Measurements from ENCODE around the gene MTFR1L.

Gene MTFR1L

DNA sequence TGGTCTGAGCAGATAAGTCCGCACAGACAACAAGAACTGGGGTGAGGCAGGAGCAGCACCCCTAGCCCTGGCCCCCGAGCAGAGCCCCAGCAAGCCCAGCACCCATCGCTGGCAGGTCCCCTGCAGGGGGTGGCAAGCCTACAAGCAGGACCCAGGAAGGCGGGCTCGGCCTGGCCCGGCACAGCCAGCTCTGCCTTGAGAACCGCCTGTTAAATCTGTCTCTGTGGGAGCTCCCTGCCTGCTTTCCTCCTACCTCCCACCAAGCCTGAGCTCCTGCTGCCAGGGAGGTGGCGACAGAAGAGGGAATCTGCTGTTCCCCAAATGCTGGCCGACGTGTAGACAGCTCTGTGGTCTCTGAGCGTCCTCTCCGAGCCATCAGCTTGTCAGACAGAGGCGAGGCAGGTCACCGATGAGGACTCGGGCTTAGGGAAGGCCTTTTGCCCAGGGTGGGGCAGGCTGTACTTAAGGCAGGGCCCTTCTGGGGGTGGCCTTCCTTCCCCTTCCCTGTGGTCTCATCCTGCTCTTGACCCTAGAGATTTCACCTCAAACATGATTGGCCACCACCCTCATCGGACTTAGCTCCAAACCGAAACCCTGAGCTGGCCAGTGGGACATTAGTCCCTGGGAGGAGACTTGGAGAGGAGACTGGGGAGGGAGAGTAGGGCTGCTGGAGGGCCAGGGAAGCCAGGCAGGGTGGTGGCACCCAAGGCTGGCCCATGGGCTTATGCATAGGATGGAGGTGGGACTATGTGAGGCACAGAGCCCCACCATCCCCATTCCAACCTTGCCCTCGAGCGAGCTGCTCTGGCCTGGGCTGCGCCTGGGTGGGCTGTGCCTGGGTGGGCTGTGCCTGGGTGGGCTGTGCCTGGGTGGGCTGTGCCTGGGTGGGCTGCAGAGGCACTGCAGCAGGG is 12.0 kb upstream of the MTFR1L start:
- no peak for DNase-seq (ENCODE audit: low read depth)

DNA sequence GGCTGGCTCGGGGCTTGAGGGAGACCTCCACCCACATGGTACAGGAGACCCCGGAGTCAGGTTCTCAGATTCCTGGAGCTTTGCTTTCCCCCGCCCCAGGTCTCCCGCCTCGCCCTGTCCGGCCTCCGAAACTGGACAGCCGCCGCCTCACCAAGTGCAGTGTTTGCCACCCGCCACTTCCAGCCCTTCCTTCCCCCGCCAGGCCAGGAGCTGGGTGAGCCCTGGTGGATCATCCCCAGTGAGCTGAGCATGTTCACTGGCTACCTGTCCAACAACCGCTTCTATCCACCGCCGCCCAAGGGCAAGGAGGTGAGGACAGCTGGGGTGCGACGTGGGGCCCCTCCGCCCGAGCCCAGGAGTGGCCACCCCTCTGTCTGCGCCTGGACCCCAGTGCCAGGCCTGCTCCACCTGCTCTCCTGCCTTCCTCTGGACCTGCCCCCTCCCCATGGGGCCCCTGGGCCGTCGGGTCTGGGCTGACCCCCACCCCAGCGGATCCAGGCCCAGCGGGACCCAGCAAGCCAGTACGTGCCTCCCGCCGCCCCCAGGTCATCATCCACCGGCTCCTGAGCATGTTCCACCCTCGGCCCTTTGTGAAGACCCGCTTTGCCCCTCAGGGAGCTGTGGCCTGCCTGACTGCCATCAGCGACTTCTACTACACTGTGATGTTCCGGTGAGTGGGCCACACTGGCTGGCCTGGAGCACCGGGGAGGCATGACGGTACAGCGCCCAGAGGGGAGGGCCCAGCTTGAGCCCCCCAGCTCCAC is 11.1 kb upstream of the MTFR1L start:
- no peak for DNase-seq (ENCODE audit: low read depth)

DNA sequence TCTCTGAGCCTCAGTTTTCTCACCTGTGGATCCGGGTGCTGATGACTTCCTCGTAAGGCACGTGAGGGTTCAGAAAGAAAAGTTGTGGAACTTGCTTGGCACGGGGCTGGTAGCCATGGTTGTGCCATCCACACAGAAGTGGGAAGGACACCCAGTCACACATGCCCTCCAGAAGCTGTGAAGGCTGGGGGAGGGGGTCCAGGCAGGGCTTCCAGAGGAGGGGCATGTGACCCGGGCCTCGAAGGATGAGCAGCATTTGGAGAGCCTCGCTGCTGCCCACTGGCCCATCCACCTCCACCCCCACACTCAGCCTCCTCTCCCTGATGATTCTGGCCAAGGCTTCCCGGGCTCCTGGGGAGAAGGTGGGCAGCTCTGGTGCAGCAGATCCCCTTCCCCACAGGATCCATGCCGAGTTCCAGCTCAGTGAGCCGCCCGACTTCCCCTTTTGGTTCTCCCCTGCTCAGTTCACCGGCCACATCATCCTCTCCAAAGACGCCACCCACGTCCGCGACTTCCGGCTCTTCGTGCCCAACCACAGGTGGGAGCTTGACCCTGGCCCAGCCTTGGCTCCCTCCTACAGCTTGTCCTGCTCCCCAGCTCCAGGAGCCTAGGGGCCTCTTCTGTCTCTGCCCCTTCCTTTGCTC is 10.3 kb upstream of the MTFR1L start:
- no peak for DNase-seq (ENCODE audit: low read depth)

DNA sequence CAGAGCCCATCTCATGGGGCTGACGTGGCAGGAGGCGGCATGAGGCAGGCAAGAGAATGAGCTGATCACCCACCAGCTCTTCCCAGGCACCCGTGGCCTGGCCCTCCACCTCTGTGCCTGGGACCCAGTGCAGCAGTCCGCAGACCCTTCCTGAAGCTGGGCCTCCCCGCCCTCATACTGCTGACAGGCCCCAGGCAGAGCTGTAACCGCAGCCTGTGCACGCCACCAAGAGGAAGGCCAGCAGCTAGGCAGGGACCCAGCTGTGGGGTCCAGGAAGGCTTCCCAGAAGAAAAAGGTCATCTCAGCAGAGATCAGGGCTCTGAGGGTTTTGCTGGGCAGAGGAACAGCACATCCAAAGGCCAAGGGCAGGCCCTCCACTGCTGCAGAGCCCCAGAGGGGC is 9.8 kb upstream of the MTFR1L start:
- DNase-seq (ENCODE audit: low read depth) = no peak

DNA sequence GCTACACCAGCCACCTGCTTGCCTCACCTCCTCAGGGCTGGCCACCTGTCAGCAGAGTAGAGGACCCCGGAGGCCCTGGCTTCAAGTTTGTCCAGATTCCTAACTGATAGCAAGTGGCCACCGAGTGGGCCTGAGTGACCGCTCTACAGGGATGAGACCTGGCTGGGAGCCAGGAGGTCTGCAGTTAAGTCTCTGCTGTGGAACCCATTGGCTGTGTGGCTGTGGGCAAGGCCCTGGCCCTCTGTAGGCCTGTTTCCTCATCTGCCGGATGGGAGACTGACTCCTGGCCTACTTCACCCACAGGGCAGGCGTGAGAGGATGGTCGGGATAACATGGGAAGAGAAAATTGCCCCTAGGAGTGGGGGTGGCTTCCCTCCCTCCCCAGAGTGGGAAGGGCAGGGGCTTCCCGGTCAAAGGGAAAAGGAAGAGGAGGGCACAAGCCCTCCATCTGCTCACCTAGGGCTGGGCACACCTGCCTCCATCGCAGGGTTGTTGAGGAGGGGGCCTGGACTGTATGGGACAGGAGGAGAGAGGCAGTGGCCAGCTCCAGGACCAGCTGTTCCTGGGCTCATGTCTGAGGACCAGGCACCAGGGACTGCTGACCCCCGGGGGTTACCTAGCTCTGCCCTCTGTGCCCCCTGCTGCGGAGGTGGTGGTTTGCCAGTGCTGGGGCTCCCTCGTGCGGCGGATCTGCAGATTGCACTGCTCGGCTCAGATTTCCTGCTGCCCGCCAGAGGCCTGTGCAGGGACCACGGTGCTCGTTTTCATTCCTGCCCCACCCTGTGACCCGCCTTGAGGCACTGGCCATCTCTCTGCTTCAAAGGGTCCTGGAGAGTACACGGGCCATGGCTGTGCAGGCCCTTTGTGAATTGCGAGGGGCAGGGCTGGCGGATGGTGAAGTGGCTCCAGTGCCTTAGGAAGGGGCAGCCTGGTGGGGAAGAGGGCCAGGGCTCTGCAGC is 9.1 kb upstream of the MTFR1L start:
- DNase-seq (ENCODE audit: low read depth) = peak; percentile 70

DNA sequence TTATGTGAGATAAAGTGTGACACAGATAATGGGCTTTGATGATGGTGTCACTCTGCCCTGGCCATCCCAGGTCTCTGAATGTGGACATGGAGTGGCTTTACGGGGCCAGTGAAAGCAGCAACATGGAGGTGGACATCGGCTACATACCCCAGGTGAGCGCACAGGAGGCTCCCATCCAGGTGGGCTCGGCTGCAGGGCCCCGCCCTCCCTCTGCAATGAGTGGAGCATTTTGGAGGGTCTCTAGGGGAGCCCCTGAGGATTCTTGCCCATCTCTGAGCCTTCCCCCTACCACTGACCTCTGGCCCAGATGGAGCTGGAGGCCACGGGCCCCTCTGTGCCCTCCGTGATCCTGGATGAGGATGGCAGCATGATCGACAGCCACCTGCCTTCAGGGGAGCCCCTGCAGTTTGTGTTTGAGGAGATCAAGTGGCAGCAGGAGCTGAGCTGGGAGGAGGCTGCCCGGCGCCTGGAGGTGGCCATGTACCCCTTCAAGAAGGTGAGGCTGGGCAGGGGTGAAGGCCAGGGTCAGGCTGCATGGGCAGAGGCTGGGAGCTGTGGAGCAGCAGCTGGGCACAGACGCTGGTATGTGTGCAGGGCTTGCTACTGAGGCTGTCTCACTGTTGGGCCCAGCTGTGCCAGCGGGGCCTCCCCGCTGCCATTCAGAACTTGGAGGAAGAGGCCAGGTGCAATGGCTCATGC is 8.2 kb upstream of the MTFR1L start:
- no peak for DNase-seq (ENCODE audit: low read depth)

DNA sequence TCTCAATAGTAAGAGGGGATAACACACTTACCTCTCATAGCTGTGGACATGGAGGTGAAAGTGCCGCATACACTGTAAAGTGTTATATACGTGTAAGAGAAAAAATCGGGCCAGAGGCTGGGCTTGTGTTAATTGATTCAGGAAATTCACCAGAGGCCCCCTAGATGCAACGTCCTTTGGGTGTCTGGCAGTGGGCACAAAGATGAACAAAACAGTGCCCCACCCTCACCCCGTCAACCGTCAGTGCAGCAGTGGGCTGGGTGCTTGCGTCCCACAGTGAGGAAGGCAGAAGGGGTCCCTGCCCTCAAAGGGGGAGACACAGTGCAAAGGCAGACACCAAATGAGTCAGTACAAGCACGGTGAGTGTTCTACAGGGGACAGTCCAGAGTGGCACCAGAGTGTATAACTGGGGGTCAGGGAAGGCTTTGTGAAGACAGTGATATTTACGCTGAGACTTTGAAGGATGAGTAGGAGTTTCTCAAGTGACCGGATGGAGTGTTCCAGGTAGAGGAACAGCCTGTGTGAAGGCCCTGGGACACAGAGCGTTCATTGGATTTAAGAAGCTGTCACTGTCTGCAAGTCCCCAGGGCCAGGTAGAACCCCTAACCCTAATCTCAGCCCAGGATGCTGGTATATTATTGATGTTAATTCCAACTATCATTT is 6.6 kb upstream of the MTFR1L start:
- no peak for DNase-seq (ENCODE audit: low read depth)

DNA sequence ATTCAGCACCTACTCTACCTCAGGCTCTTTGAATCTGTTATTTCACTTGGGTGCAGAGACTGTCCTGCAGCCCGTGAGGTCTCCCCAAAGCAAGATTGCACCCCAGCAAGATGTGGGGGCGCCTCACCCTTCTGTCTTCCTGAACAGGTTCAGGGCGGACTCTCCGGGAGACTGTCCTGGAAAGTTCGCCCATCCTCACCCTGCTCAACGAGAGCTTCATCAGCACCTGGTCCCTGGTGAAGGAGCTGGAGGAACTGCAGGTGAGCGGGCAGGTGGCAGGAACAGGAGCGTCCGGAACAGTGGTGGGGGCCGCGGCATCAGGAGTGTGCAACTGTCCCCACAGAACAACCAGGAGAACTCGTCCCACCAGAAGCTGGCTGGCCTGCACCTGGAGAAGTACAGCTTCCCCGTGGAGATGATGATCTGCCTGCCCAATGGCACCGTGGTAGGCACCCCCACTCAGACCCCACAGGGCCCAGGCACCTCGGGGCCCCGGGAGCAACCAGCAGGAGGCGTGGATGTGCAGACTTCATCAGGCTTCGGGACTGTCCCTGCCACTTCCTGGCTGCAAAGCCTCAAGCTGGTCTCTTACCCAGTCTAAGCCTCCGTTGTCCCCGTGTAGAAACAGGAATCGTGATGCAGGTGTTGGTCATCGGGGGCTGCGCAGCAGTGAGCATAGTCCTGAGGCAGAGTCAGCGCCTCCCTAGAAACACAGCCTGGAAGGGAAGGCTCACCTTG is 5.9 kb upstream of the MTFR1L start:
- DNase-seq (ENCODE audit: low read depth) = no peak

DNA sequence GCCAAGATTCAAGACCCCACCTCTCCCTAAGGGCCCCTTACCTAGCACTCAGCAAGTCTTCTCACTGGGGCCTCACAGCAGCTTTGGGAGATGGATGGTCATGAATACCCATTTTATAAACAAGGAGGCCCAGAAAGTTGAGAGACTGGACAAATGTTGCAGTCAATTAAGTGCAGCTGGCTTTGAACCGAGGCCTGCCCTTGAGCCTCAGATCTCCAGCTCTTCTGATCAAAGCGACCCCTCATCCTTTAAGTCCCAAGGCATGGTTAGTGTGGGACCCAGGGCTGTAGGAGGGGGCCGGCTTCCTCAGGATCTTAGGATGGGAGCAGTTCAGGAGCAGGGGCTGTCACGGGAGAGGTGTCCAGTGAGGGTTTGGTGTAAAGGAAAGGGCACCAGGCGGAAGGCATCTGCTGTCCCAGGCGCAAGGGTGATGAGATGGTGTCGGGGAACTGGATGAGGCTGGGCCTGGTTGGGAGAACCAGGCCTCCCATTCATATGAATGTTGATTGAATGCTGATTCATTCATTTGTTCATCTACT is 5.1 kb upstream of the MTFR1L start:
- DNase-seq (ENCODE audit: low read depth) = no peak

DNA sequence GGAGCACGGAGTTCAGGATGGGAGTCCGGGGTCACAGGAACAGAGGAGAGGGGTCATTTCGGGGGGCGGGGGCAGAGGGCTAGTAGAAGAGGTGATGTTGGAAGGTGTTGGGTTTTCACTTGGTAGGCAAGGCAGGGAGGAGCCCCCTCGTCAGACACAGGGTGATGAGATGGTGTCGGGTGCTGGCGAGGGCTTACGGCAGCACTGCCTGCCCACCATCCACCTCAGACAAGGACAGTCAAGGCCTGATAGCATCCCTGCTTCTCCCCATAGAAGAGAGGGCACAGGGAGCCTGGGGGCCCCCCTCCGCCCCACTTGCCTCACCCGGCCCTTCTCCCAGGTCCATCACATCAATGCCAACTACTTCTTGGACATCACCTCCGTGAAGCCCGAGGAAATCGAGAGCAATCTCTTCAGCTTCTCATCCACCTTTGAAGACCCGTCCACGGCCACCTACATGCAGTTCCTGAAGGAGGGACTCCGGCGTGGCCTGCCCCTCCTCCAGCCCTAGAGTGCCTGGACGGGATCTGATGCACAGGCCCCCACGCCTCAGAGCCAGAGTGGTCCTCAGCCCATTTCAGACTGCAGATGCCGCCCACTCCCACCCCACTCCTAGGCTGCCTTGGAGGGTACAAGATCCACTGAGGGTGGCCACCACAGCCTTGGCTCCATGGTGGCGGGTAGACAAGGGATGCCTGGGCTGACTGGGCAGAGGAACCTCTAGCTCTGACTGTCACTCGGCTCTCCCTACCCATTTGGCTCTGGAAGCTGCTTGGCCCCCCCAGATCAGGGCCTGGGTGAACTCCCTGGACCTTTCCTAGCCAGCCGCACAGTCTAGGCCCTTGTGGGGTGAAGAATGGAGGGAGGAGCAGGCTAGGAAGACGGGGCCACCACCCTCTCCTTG is 4.3 kb upstream of the MTFR1L start:
- DNase-seq (ENCODE audit: low read depth) = no peak

DNA sequence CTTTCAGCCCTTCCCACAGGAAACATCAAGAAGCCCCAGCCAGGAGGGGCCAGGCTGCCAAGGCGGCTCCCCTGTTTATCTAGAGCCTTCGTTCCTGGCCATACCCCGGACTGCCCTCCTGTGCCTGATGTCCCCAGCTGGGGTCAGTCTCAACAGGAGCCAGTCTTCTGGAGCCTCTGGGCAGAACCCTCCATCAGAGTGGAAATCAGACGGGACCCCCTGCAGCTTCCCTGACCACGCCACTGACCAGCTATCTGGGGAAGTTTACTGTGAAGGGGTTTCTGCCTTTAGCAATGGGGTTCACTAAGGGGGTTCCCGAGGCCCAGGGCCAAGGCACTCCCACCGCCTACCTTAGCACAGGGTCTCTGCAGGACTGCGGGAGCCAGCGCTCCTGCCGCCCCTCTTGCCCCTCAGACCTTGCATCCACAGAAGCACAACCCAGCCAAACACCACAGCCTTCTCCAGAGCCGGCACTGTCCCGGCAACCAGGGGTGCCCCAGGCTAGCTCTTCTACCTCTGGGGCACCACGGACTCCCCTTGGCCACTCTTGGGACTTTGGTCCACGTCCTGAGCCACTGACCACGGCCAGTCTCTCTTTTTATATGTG is 3.5 kb upstream of the MTFR1L start:
- DNase-seq (ENCODE audit: low read depth) = no peak

DNA sequence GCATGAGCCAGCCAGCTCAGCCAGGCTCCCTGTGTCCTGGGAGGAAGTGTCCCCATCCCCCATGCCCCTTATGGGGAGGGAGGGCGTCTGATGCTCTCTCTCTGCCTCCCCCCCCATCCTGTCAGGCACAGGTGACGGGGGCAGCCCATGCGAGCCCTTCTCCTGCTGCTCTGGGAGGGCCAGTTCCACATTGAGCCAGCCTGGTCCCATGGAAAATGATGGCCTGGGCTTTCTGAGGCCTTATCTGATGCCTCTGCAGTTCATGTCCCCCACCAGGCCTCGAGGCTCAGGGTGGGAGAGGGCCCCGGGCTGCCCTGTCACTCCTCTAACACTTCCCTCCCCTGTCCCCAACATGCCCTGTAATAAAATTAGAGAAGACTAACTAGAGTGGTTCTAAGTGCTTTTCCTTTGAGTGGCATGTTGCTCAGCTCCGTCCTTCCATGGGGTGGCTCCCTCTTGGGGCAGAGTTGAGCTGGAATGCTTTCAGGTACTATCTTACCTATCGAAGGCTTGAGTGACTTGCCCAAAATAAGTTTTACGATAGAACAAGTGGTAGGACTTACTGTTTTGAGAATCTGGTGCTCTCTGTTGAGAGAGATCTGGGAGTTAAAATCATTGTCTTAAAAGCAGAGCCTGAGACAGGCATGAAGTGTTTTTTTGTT is 1.8 kb upstream of the MTFR1L start:
- DNase-seq (ENCODE audit: low read depth) = no peak

DNA sequence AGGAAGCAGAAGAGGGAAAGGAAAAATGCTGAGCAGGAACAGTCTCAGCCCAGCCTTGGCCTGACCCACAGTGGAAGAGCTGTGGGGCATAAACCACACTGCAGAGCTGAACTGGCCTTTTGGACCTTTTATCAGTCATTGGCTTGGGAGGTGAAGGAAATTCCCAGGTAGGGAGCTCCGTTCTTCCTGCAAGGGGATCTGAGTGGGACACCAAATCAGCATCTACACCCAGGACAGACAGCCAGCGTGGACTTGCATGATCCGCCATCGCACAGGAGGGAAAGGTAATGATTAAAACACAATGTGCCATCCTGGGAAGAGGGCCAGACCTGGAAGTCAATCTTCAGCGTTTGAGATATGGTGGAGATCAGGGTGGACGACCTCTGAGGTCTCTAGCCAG is 1.2 kb upstream of the MTFR1L start:
- no peak for DNase-seq (ENCODE audit: low read depth)

DNA sequence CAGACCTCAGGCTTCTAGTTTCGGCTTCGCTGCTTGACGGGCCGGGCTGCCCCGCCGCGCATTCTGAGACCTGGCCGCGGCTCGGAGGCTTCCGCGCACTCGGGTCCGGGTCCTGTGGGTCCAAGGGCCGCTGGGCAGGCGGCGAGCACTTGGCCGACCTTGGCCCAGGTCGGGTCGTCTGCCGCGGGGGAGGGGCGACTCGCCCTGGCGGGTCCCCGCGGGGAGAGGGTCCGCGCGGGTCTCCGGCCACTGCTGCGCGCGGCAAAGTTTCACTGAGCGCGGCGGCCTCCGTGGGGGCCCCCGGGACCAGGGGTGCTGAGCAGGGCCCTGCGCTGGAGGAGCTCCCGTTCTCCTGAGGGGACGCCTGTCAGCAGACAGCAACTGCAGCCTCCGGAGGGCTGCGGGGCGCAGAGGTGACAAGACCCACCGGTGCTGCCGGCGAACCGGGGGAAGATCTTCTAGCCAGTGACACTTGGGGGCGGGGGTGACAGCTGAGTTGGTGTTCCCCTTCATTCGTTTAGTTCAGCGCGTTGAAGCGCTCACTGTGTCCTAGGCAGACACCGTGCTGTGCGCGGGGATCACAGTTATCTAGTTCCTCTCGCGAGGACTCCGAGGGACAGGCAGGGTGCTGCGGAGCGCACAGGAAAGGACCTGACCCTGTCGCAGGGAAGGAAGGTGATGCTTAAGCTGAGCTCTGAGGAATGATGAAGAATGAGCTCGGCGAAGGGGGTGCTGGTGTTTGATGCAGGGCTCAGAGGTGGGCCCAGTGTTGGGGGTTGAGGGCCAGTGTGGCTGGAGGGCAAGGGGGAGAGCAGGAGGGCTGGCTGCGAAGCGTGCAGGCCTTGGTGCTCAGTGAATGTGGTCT is 725 bp downstream of the MTFR1L start:
- peak; percentile 50 for DNase-seq (ENCODE audit: low read depth)

DNA sequence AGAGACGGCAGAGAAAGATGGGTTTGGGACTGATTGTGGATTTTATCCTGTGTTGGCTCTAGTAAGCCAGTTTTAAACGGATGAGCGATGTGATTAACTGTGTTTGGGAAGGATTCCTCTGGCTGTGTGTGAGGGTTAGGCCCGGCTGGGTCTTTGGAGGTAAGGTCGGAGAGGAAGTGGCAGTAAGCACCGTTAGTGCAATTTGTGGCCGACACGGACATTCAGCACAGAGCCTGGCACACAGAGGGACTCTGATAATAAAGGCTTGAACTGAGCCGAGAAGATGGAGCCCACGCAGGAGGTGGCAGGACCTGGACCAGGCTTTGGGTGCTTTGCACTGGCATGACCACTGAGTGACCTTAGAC is 1.3 kb downstream of the MTFR1L start:
- DNase-seq (ENCODE audit: low read depth) = no peak

DNA sequence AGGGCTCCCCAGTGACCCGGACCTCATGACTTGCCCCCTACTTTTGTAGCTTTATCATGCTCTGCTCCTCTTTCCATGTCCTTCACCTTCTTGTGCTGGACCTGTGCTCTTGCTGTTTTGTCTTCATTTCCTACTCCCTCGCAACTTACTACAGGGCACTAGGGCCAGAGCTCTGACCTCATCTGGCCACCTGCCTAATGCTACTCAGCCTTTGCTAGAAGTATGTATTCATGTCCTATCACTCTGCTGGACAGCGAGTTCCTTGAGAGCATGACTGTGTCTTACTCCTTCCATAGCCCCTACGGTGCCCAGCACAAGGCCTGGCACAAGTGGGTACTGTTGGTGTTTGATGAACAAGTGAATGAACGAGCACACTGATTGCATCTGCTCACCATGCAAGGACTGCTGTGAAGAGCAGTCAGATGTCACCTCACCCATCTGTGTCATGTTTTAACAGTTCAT is 1.9 kb downstream of the MTFR1L start:
- no peak for DNase-seq (ENCODE audit: low read depth)
